Activated T-helper 1 cell treated with anti-CD3 and anti-CD28 coated beads, Interleukin-12 subunit alpha, Interleukin-12 subunit beta, Interleukin-2, Interleukin-4 antibody, amounts not matched to agents 30 ng/mL and 10 ng/mL and 1 ng/mL, durations not matched to agents 14 hours and 24 hours and 36 hours (primary cell): ENCODE data around the gene TYROBP. TPM values are rescaled to one million over a fixed set of nuclear protein-coding genes. Genes with fewer than 3 reads are reported as not detected.

Experiments
- DNase-seq: peaks from one replicate; pipeline ENCODE4 v3.0.0; 2021; ENCODE audit warnings: low spot score
- H3K27ac Mint-ChIP-seq: one replicate; pipeline ENCODE4 v1.8.0; 2021; ENCODE audit warnings: mild to moderate bottlenecking, mixed read lengths
- H3K27me3 Mint-ChIP-seq: one replicate; pipeline ENCODE4 v1.8.0; 2022; ENCODE audit warnings: mild to moderate bottlenecking, moderate library complexity, mixed read lengths; ENCODE audit not compliant: insufficient read depth
- H3K36me3 Mint-ChIP-seq: one replicate; pipeline ENCODE4 v1.8.0; 2021; ENCODE audit warnings: low read depth, mixed read lengths
- H3K4me1 Mint-ChIP-seq: one replicate; pipeline ENCODE4 v1.8.0; 2021; ENCODE audit warnings: low read depth, mixed read lengths
- H3K4me3 Mint-ChIP-seq: one replicate; pipeline ENCODE4 v1.8.0; 2021; ENCODE audit warnings: mild to moderate bottlenecking, moderate library complexity, mixed read lengths
- H3K9me3 Mint-ChIP-seq: one replicate; pipeline ENCODE4 v1.8.0; 2021; ENCODE audit warnings: mixed read lengths
- intact Hi-C: fragments of 100-400 bp; cut with micrococcal nuclease; formaldehyde crosslinking; loops from one replicate; pipeline ENCODE4 v1.15.1; 2024
- total RNA-seq: library from RNA; stranded (reverse); gene quantifications from 2 replicates; pipeline ENCODE4 v1.2.3, GENCODE V29; 2022

TYROBP gene
- total RNA-seq, 1 donor from 2014 or later = not detected

GRCh38 chr19:35890113-35890650 lies 17.9 kb downstream of the TYROBP start:
- no peak for DNase-seq
- no peak overlapping the region for H3K27ac Mint-ChIP-seq
- H3K27me3 Mint-ChIP-seq = no peaks in the 10 kb centered on the region

GRCh38 chr19:35889370-35890112 lies 18.6 kb downstream of the TYROBP start:
- H3K4me3 Mint-ChIP-seq = no peak overlapping the region
- peaks cover 54% of the 10 kb centered on the region for H3K36me3 Mint-ChIP-seq
- H3K27me3 Mint-ChIP-seq = no peaks in the 10 kb centered on the region
- H3K4me1 Mint-ChIP-seq = peaks cover 15% of the 10 kb centered on the region
- no peaks in the 10 kb centered on the region for H3K9me3 Mint-ChIP-seq
- H3K27ac Mint-ChIP-seq = peak overlapping the region; percentile 44
- intact Hi-C loops = no loop called here
- DNase-seq = no peak

More at GRCh38 chr19:35890113-35890650, 17.9 kb downstream of the TYROBP start:
- no peak overlapping the region for H3K4me3 Mint-ChIP-seq
- intact Hi-C loops = no loop called here
- H3K36me3 Mint-ChIP-seq = peaks cover 56% of the 10 kb centered on the region
- peaks cover 15% of the 10 kb centered on the region for H3K4me1 Mint-ChIP-seq
- H3K9me3 Mint-ChIP-seq = no peaks in the 10 kb centered on the region

- Mint-ChIP-seq H3K27ac (no peak overlapping the region), H3K27me3 (no peaks in the 10 kb centered on the region), H3K4me3 (no peak overlapping the region), H3K4me1 (peaks cover 15% of the 10 kb centered on the region), H3K9me3 (no peaks in the 10 kb centered on the region), H3K36me3 (peaks cover 50% of the 10 kb centered on the region)
- no peak for DNase-seq
- intact Hi-C loops = no loop called here
Measured at GRCh38 chr19:35888398-35888797, 19.7 kb downstream of the TYROBP start.

- Mint-ChIP-seq H3K36me3 (peaks cover 40% of the 10 kb centered on the region), H3K27me3 (no peaks in the 10 kb centered on the region), H3K27ac (no peak overlapping the region), H3K4me1 (peaks cover 20% of the 10 kb centered on the region), H3K9me3 (no peaks in the 10 kb centered on the region), H3K4me3 (no peak overlapping the region)
- intact Hi-C loops = no loop called here
- no peak for DNase-seq
Measured at GRCh38 chr19:35887197-35887596, 20.9 kb downstream of the TYROBP start.

GRCh38 chr19:35885904-35886303 lies 22.2 kb downstream of the TYROBP start:
- H3K4me3 Mint-ChIP-seq = no peak overlapping the region
- H3K27me3 Mint-ChIP-seq = no peaks in the 10 kb centered on the region
- peak overlapping the region; percentile 29 for H3K27ac Mint-ChIP-seq
- intact Hi-C loops = no loop called here
- no peak for DNase-seq
- peaks cover 37% of the 10 kb centered on the region for H3K36me3 Mint-ChIP-seq
- H3K9me3 Mint-ChIP-seq = no peaks in the 10 kb centered on the region
- H3K4me1 Mint-ChIP-seq = peaks cover 19% of the 10 kb centered on the region

- peak overlapping the region; percentile 29 for H3K27ac Mint-ChIP-seq
- no peak for DNase-seq
- no peak overlapping the region for H3K4me3 Mint-ChIP-seq
- peaks cover 33% of the 10 kb centered on the region for H3K36me3 Mint-ChIP-seq
- H3K4me1 Mint-ChIP-seq = peaks cover 17% of the 10 kb centered on the region
- peaks cover under 1% of the 10 kb centered on the region for H3K27me3 Mint-ChIP-seq
- no peaks in the 10 kb centered on the region for H3K9me3 Mint-ChIP-seq
- intact Hi-C loops = no loop called here
Measured at GRCh38 chr19:35885225-35885738, 22.8 kb downstream of the TYROBP start.

- no peaks in the 10 kb centered on the region for H3K9me3 Mint-ChIP-seq
- H3K36me3 Mint-ChIP-seq = peaks cover 22% of the 10 kb centered on the region
- no peak overlapping the region for H3K27ac Mint-ChIP-seq
- H3K4me1 Mint-ChIP-seq = peaks cover 22% of the 10 kb centered on the region
- intact Hi-C loops = loop anchor here (5.0 kb wide), 1 partner anchor 192 kb away; no protein-coding TSS in a partner anchor
- peaks cover 8% of the 10 kb centered on the region for H3K27me3 Mint-ChIP-seq
- DNase-seq = no peak
- H3K4me3 Mint-ChIP-seq = no peak overlapping the region
Measured at GRCh38 chr19:35883882-35884281, 24.2 kb downstream of the TYROBP start.

GRCh38 chr19:35882114-35882832 lies 25.8 kb downstream of the TYROBP start:
- peak; percentile 46 for DNase-seq
- peaks cover 11% of the 10 kb centered on the region for H3K36me3 Mint-ChIP-seq
- no peaks in the 10 kb centered on the region for H3K9me3 Mint-ChIP-seq
- H3K27ac Mint-ChIP-seq = no peak overlapping the region
- intact Hi-C loops = loop anchor here (1.0 to 5.0 kb wide), 3 partner anchors 18 to 190 kb away; partner anchors contain the start of gene NFKBID
- no peak overlapping the region for H3K4me3 Mint-ChIP-seq
- H3K27me3 Mint-ChIP-seq = peaks cover 12% of the 10 kb centered on the region
- peaks cover 15% of the 10 kb centered on the region for H3K4me1 Mint-ChIP-seq

- peak; percentile 80 for DNase-seq
- Mint-ChIP-seq H3K9me3 (no peaks in the 10 kb centered on the region), H3K27ac (peak overlapping the region; percentile 23), H3K27me3 (peaks cover 12% of the 10 kb centered on the region), H3K36me3 (no peaks in the 10 kb centered on the region), H3K4me3 (no peak overlapping the region), H3K4me1 (peaks cover 15% of the 10 kb centered on the region)
- intact Hi-C loops = loop anchor here (1.0 to 5.0 kb wide), 7 partner anchors 11 to 188 kb away; partner anchors contain the start of genes ARHGAP33 and LRFN3
Measured at GRCh38 chr19:35879770-35880317, 28.3 kb downstream of the TYROBP start.

- Mint-ChIP-seq H3K4me1 (peaks cover 15% of the 10 kb centered on the region), H3K36me3 (no peaks in the 10 kb centered on the region), H3K27ac (no peak overlapping the region), H3K4me3 (no peak overlapping the region), H3K27me3 (peaks cover 12% of the 10 kb centered on the region), H3K9me3 (no peaks in the 10 kb centered on the region)
- intact Hi-C loops = loop anchor here (1.0 kb wide), 5 partner anchors 10 to 162 kb away; partner anchors contain the start of genes ARHGAP33 and LRFN3
- no peak for DNase-seq
Measured at GRCh38 chr19:35879068-35879467, 29.0 kb downstream of the TYROBP start.

GRCh38 chr19:35874392-35874930 lies 33.6 kb downstream of the TYROBP start:
- H3K27ac Mint-ChIP-seq = no peak overlapping the region
- no peak for DNase-seq
- H3K36me3 Mint-ChIP-seq = no peaks in the 10 kb centered on the region
- intact Hi-C loops = no loop called here
- H3K4me3 Mint-ChIP-seq = no peak overlapping the region
- H3K4me1 Mint-ChIP-seq = peaks cover 9% of the 10 kb centered on the region
- peaks cover 7% of the 10 kb centered on the region for H3K27me3 Mint-ChIP-seq
- H3K9me3 Mint-ChIP-seq = no peaks in the 10 kb centered on the region

- H3K27ac Mint-ChIP-seq = no peak overlapping the region
Measured at GRCh38 chr19:35872180-35872579, 35.9 kb downstream of the TYROBP start.

More at GRCh38 chr19:35872180-35872579, 35.9 kb downstream of the TYROBP start:
- Mint-ChIP-seq H3K4me1 (peaks cover 23% of the 10 kb centered on the region), H3K4me3 (no peak overlapping the region), H3K9me3 (no peaks in the 10 kb centered on the region), H3K27me3 (peaks cover 18% of the 10 kb centered on the region), H3K36me3 (peaks cover 2% of the 10 kb centered on the region)
- intact Hi-C loops = no loop called here
- no peak for DNase-seq
